ENCODE data around the gene C2orf68.

Gene C2orf68

GRCh38 chr2:85558160-85558559, 53.7 kb downstream of the C2orf68 start:
- no peak overlapping the region for H3K4me3 ChIP-seq (ENCODE audit: low read depth in 1 of 2, low read length in 1 of 2)
- H3K9me3 ChIP-seq: no peaks in the 10 kb centered on the region
- peaks cover 13 to 15% of the 10 kb centered on the region in 2 experiments for H3K4me1 ChIP-seq (ENCODE audit: control insufficient read depth in 1 of 2, insufficient read depth in 1 of 2, low read depth in 1 of 2, low read length in 1 of 2)
- H3K27me3 ChIP-seq: no peaks in the 10 kb centered on the region
- H3K27ac ChIP-seq: no peak overlapping the region
- TF ChIP-seq CTCF (IDR thresholded peaks at IDR 0.05): no peak
- peaks cover 22% of the 10 kb centered on the region for H3K36me3 ChIP-seq

- H3K9me3 ChIP-seq: no peaks in the 10 kb centered on the region
- H3K4me1 ChIP-seq (ENCODE audit: control insufficient read depth in 1 of 2, insufficient read depth in 1 of 2, low read depth in 1 of 2, low read length in 1 of 2): peaks cover 15 to 17% of the 10 kb centered on the region in 2 experiments
- H3K36me3 ChIP-seq: peaks cover 32% of the 10 kb centered on the region
- no peaks in the 10 kb centered on the region for H3K27me3 ChIP-seq
- no peak overlapping the region for H3K27ac ChIP-seq
- no peak overlapping the region for H3K4me3 ChIP-seq (ENCODE audit: low read depth in 1 of 2, low read length in 1 of 2)
- TF ChIP-seq CTCF (IDR thresholded peaks at IDR 0.05): no peak
These were observed 54.7 kb downstream of the C2orf68 start for GRCh38 chr2:85557130-85557529.

Measured in neutrophil (primary cell).